NCI-H510A treated with DMSO at 0.1 percent for 48 hours (cell line): ENCODE data around the gene TPO.
"Not testable (repeated sequence)": the region's sequence is repeated elsewhere in the genome, so short reads cannot be mapped to it uniquely, and the experiment has no call there.

ENCODE experiments used
- DNase-seq: peaks from one replicate; lab custom pipeline; 2025; lab: John Stamatoyannopoulos, UW

The TPO gene

GRCh38 chr2:1556776-1557466, 143.7 kb downstream of the TPO start:
- DNase-seq: no peak

DNA sequence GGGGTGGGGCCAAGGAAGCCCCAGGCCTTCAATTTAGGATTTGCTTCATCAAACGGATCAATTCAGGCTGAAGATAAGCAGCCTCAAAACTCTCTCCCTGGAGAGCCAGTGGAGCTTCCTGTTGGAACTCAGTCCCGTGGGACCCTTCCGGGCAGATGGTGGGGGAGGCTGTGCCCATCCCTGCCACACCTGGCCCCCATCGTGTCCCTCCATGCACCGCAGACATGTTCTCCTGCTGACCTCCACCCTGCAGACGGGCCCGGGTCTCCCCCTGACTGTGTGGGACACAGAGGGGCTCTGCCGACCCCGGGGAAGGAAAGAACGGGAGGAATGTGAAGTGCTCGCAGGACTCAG, 144.2 kb downstream of the TPO start:
- DNase-seq: no peak

- DNase-seq: no peak
Measured at GRCh38 chr2:1559589-1560175, 146.4 kb downstream of the TPO start.

DNA sequence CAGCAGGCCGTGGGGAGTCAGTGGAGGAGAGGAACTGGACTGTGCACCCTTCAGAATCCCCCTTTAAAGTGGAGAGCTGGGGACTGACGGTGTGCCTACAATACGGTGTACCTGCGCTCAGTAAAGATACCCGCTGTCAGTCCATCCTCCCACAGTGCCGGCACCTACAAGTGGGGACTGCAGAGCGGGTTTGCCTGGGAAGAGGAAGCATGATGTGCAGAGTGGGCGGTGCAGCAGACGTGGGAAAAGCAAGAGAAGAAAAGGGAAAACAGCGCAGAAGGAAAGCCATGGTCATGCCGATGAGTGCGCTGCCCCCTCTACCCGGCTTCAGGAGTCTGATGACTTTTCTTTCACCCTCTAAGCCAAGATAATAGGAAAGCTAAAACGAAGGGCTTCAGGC, 148.0 kb downstream of the TPO start:
- no peak for DNase-seq

DNA sequence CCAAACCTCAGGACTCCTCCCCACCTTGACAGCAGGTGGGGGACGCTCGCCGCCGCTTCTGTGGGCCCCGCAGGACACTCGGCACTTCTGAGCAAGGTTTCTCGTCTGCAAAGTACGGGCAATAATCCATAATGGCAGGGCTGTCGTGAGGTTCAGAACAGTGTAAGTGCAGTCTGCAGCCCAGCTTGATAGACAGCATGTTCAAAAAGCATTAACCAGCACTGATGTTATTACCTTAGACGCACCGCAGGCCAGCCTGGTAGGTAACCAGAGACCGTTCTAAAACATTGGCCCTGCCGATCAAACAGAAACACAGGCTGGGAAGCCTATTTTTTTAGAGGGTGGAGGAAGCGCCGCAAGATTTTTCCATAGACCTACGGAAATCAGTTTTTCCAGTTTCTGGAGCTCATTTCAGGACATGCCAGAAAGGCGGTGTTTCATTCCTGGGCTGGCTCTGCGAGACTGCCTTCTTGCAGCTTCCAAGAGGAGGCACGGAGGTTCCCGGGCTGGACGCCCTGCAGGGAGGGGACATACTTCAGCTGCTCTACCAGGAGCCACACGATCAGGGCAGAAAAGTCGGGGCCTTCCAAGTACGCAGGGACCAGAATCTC, 148.7 kb downstream of the TPO start:
- no peak for DNase-seq

DNA sequence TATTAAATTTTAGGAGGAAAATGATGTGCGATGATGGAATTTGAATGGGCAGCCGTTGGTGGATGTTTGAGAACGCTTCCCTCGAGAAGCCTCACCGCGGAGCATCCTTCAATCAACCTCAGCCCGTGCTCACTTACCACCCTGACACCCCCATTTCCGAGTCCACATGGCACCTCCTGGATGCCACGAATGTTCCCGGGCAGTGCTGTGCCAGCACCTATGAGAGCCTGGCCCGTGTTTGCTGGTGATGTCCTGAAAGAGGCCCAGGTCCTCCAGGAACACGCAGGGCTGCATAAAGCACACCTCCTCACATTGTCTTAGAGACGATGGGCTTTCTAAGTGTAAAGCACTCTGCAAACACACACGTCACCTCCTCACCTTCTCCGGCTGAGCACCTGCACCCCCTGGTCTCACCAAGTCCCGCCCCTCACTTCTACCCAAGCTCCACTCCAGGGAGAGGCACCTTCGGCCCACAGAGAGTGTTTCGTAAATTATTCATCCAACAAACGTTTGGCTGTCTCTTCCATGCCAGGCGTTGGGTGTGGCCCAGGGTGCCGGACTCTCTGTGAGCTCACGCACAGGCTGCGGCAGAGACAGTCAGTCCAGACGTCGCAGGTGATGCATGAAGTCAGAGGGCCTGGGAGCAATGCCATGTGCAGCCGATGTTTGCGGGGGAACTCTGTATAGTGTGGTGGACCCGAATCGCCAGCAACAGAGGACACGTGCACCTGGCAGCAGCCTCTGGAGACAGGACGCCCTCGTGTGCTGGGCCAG, 150.0 kb downstream of the TPO start:
- no peak for DNase-seq

GRCh38 chr2:1563943-1564891, 151.0 kb downstream of the TPO start:
- no peak for DNase-seq

GRCh38 chr2:1567556-1568344, 154.5 kb downstream of the TPO start:
- DNase-seq: no peak

DNA sequence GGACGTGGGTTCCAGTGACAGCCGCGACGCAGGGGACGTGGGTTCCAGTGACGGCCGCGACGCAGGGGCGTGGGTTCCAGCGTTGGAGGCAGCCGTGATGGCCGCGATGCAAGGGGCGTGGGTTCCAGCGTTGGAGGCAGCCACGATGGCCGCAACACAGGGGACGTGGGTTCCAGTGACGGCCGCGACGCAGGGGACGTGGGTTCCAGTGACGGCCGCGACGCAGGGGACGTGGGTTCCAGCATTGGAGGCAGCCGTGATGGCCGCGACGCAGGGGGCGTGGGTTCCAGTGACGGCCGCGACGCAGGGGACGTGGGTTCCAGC, 155.0 kb downstream of the TPO start:
- not testable (repeated sequence) for DNase-seq

DNA sequence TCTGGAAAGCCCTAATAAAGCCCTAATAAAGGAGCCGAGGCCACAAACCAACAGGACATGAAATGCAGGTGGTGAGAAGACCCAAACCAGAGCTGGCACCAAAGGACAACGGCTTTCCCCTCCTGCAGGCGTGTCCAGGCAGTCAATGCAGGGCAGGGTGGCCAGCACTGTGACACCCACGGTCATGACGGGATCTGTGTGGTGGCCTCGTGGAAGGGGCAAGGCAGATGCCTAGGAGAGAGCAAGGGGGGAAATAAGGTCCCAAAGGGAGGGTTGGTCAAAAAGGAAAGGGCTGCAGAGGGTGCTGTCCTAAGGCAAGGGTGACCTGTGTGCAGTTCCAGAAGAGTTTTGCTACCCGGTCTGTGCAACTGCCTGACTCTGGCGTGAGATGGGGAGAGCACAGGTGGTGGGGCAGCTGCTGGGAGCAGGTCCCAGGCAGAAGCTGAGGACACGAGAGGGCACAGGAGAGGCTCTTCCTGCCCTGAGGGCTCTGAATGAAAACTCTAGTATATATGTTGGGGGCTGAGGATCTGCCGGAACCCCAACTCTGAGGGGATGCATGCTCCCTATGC, 156.7 kb downstream of the TPO start:
- no peak for DNase-seq

DNA sequence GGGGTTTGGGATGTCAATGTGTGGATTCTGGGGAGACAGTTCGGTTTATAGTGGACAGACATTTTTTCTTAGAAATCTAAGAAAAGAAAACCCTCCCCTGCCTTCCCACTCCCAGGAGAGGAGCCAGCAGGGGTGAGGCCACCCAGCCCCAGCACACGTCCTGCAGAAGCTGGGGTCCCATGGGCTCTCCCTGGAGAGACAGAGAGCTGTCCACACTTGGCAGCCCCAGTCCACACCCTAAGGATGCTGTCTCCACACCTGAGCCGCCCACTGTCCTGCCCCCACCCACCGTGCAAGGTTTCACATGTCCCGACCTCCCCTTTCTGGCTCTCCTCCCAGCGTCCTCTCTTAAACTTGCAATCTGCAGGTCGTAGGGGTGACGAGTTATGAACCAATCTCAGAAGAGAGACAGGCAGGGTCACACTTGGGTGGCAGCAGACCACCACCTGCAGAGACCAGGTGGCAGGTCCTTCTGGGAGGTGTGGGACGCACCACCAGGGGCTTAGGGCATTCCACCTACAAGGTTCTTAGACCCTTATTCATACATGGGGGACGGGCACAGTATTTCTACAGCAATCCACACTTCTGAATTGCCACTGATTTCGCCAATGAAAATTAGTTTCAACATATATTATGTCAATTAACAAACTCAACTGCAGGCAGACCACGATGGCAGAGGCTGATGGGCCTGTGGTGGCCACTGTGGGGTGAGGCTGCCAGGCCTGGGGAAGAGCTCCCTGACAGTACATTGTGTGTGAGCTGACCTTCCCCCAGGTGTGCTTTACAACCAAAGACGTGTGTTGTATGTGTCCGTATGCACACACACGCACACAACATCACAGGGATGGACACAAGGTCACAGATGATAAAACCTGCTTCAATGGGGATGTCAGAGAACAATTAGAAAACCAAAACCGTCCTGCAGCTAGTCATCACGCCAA, 158.5 kb downstream of the TPO start:
- DNase-seq: no peak

GRCh38 chr2:1572638-1573037, 159.4 kb downstream of the TPO start:
- DNase-seq: no peak

DNA sequence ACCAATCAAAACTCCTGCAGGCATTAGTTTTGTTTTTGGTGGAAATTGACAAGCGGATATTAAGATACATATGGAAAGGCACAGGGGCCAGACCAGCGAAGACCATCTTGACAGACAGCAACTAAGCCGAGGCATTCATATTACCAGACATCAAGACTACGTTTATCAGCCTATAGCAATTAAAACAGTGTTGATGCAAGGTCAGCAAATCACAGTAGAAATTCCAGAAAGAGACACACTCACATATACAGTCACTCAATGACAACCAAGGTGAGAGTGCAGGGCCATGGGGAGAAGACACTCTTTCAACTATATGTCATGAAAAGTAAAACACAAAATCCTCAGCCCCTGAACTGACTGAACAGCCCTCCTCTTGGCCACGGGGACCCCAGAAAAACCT, 164.6 kb downstream of the TPO start:
- DNase-seq: no peak

GRCh38 chr2:1581257-1581964, 168.1 kb downstream of the TPO start:
- DNase-seq: not testable (repeated sequence)

DNA sequence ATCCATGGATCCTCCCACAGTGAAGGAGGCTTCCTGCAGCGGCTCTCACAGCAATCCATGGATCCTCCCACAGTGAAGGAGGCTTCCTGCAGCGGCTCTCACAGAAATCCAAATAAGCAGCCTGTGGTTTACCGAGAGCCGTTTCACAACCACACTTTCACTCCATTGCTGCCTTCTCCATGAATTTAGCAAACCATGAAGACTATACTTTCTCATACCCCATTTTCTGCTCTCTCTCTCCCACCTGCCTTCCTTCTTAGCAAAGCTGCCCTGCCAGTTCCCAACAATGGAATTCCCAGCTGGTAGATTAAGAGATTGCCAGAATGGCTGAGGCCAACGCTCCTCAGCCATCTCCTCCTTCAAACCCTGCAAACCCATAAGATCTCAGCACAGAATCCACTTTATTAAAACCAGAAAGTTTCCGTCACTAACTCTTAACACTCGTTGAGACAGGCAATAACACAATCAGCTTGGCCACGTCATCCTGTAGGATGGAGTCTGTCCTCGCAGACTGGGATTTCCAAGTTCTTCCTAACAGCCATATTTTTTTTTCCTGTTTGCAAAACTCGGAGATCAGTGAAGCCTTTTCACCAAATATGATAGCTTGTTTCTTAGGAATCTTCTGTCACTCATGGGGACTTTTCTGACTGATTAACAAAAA, 168.8 kb downstream of the TPO start:
- DNase-seq: no peak

DNA sequence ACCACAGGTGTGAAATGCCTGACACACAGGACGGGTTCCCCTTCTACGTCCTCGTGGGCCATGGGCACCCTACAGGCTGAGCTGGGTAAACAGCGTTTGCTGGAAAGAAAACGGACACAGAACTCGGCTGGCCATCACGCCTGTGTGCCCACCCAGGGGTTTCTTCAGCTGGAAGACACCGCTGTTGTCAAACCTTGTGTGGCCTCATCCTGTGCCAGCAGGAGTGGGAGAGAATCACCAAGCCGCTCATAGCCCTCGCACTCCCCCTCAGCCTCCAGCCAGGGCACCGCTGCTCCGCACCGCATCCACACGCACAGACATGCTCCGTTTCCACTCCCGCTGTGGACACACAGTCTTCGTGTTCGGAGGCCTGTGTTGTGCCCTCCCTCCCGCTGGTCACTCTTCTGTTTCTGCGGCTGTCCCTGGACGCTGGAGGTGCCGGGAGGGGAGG, 169.7 kb downstream of the TPO start:
- DNase-seq: no peak

GRCh38 chr2:1584051-1584531, 170.8 kb downstream of the TPO start:
- DNase-seq: no peak
